Right lobe of liver (tissue), 4 donors: ENCODE data around the gene BEND6.

Experiments
- CTCF ChIP-seq, 4 donors: fragments of 200-600 bp in 3 of 4; fragments of 450-650 bp in 1 of 4; IDR thresholded peaks; one replicate each; pipeline versions ENCODE4 v1.5.1 to v1.8.0; 2016 to 2022; ENCODE audit warnings: antibody characterized with exemption in 4 of 4, mild to moderate bottlenecking in 2 of 4
- POLR2A ChIP-seq: fragments of 450-650 bp; IDR thresholded peaks from one replicate; pipeline ENCODE4 v1.6.1; 2017; ENCODE audit warnings: antibody characterized with exemption, mild to moderate bottlenecking
- donor health status: DM: no; HTN: no; CAD: no.
- donor health status: DM: no; HTN: no; CAD: no.
- donor health status: DM: no; HTN: yes; CAD: no.

- no peak for TF ChIP-seq CTCF (IDR thresholded peaks at IDR 0.05)
- TF ChIP-seq POLR2A = no peak
Observed at GRCh38 chr6:57004292-57004691, 49.4 kb downstream of the BEND6 start.
